HG03060 (cell line): ENCODE data around the gene CASD1.

Experiments
- ATAC-seq: cut with Tn5 transposase; IDR thresholded peaks from one replicate; pipeline ENCODE4 v1.9.1; 2021; ENCODE audit warnings: low read depth, moderate number of reproducible peaks; ENCODE audit not compliant: unreplicated experiment

Gene CASD1

GRCh38 chr7:94509264-94509886 is at the start of gene CASD1:
Gene CASD1, plus strand, starts transcription at chr7:94509809. Its CDS starts 276 bp downstream, at chr7:94510085.
- peak; percentile 16 for ATAC-seq

- ATAC-seq, result no peak
These were observed 43.1 kb upstream of the CASD1 start for GRCh38 chr7:94466516-94466915.

- ATAC-seq, result no peak
These were observed 38.0 kb upstream of the CASD1 start for GRCh38 chr7:94471604-94472003.

- no peak for ATAC-seq
These were observed 37.0 kb upstream of the CASD1 start for GRCh38 chr7:94472608-94473007.

- no peak for ATAC-seq
These were observed 33.3 kb upstream of the CASD1 start for GRCh38 chr7:94476251-94476840.

- ATAC-seq, result no peak
These were observed 31.7 kb upstream of the CASD1 start for GRCh38 chr7:94477878-94478277.

- ATAC-seq, result no peak
These were observed 30.9 kb upstream of the CASD1 start for GRCh38 chr7:94478648-94479214.

GRCh38 chr7:94481279-94481678 is 28.3 kb upstream of the CASD1 start:
- no peak for ATAC-seq

- no peak for ATAC-seq
These were observed 26.8 kb upstream of the CASD1 start for GRCh38 chr7:94482796-94483195.

- no peak for ATAC-seq
These were observed 25.8 kb upstream of the CASD1 start for GRCh38 chr7:94483843-94484242.

GRCh38 chr7:94486216-94486615 is 23.4 kb upstream of the CASD1 start:
- no peak for ATAC-seq

GRCh38 chr7:94491410-94491809 is 18.2 kb upstream of the CASD1 start:
- ATAC-seq, result no peak

- ATAC-seq, result peak; percentile 98
These were observed 17.0 kb upstream of the CASD1 start for GRCh38 chr7:94492601-94493000.

GRCh38 chr7:94497874-94498670 is 11.5 kb upstream of the CASD1 start:
- ATAC-seq, result no peak

- no peak for ATAC-seq
These were observed 10.7 kb upstream of the CASD1 start for GRCh38 chr7:94498918-94499317.

- ATAC-seq, result no peak
These were observed 2.1 kb upstream of the CASD1 start for GRCh38 chr7:94507462-94507861.

- ATAC-seq, result no peak
These were observed 1.6 kb upstream of the CASD1 start for GRCh38 chr7:94507962-94508361.

GRCh38 chr7:94509887-94510581 is 425 bp downstream of the CASD1 start:
- peak; percentile 47 for ATAC-seq

GRCh38 chr7:94510582-94511496 is 1.2 kb downstream of the CASD1 start:
- no peak for ATAC-seq

- no peak for ATAC-seq
These were observed 2.1 kb downstream of the CASD1 start for GRCh38 chr7:94511718-94512117.
